Myometrial cell (primary cell): ENCODE results near the gene DOCK3. TPM values are rescaled to one million over a fixed set of nuclear protein-coding genes. Genes with fewer than 3 reads are reported as not detected.

Experiments
- total RNA-seq: library from RNA; depleted of rRNA; stranded (reverse); fragments of >200 nt; gene quantifications from 2 replicates; pipeline ENCODE4 v1.2.3, GENCODE V29; 2015

Gene DOCK3
- total RNA-seq, result under 0.01 TPM in 1 of 2 replicates, not detected in the other

GRCh38 chr3:50674349-50675178, at the start of gene DOCK3:
TSS of gene DOCK3 (plus strand) at chr3:50674927. CDS start at chr3:50675264, 337 bp downstream.

GRCh38 chr3:51384726-51385473, 710.2 kb downstream of the DOCK3 start, which contains the start of gene MANF:
TSS of gene MANF (plus strand) at chr3:51385291. CDS start at chr3:51385343, 52 bp downstream.

GRCh38 chr3:51391075-51391565, 716.4 kb downstream of the DOCK3 start, which contains the start of gene RBM15B:
TSS of gene RBM15B (plus strand) at chr3:51391285. CDS start at chr3:51391400, 115 bp downstream.

Other genes with a start within 250 kb of the DOCK3 start
- gene CACNA2D2, start 171.3 kb upstream of the DOCK3 start, total RNA-seq, result 0.18 TPM in 1 of 2 replicates, not detected in the other
- 10.7 and 17.2 TPM in 2 replicates for gene C3orf18, start 107.2 kb upstream of the DOCK3 start, total RNA-seq
- gene HEMK1, start 105.4 kb upstream of the DOCK3 start, total RNA-seq, result 24.8 and 25.9 TPM in 2 replicates
- gene CISH, start 63.2 kb upstream of the DOCK3 start, total RNA-seq, result 0.29 and 0.35 TPM in 2 replicates
- gene MAPKAPK3, start 57.8 kb upstream of the DOCK3 start, total RNA-seq, result 17.0 and 21.4 TPM in 2 replicates